Neuronal stem cell (in vitro differentiated cells): Measurements from ENCODE around the gene CMSS1.
"Not testable (repeated sequence)": the region's sequence is repeated elsewhere in the genome, so short reads cannot be mapped to it uniquely, and the experiment has no call there.

Experiments
- DNase-seq: peaks from one replicate; pipeline ENCODE4 v3.0.0-alpha.2; 2013; ENCODE audit warnings: low spot score
- H2AFZ ChIP-seq: one replicate; pipeline ENCODE4 v1.6.1; 2013; ENCODE audit warnings: mild to moderate bottlenecking, low read length, inconsistent platforms
- H2AK5ac ChIP-seq: 2 replicates; pipeline ENCODE4 v1.6.1; 2013; ENCODE audit warnings: low read depth, mild to moderate bottlenecking, inconsistent platforms, low read length, moderate library complexity, mixed read lengths
- H2BK120ac ChIP-seq: 2 replicates; pipeline ENCODE4 v1.6.1; 2013; ENCODE audit warnings: low read depth, mild to moderate bottlenecking, inconsistent platforms, low read length, moderate library complexity, mixed read lengths
- H2BK12ac ChIP-seq: one replicate; pipeline ENCODE4 v1.6.1; 2013; ENCODE audit warnings: low read length, inconsistent platforms
- H2BK15ac ChIP-seq: 2 replicates; pipeline ENCODE4 v1.6.1; 2013; ENCODE audit warnings: mild to moderate bottlenecking, low read length, inconsistent platforms, mixed read lengths
- H2BK5ac ChIP-seq: one replicate; pipeline ENCODE4 v1.6.1; 2013; ENCODE audit warnings: inconsistent platforms, mild to moderate bottlenecking, low read length, moderate library complexity
- H3K14ac ChIP-seq: one replicate; pipeline ENCODE4 v1.6.1; 2013; ENCODE audit warnings: low read length, inconsistent platforms
- H3K18ac ChIP-seq: 2 replicates; pipeline ENCODE4 v1.6.1; 2013; ENCODE audit warnings: low read length, inconsistent platforms
- H3K23ac ChIP-seq: 2 replicates; pipeline ENCODE4 v1.6.1; 2013; ENCODE audit warnings: low read depth, mild to moderate bottlenecking, mixed read lengths, low read length, inconsistent platforms; ENCODE audit not compliant: poor library complexity
- H3K27ac ChIP-seq: replicated peaks from 3 replicates; pipeline ENCODE4 v1.5.1; 2013; ENCODE audit warnings: low read length, inconsistent platforms
- H3K27me3 ChIP-seq, 3 experiments: 2 replicates each; pipeline ENCODE4 v1.6.1; 2013; ENCODE audit warnings: low read length in 3 of 3, mild to moderate bottlenecking in 2 of 3, inconsistent platforms in 1 of 3, low read depth in 1 of 3, mixed read lengths in 1 of 3, moderate library complexity in 1 of 3; ENCODE audit not compliant: control insufficient read depth in 3 of 3, insufficient read depth in 3 of 3
- H3K36me3 ChIP-seq, 2 donors: replicated peaks in 1 of 2; 2 replicates each; pipeline ENCODE4 v1.6.1; 2013; ENCODE audit warnings: low read length in 2 of 2; ENCODE audit not compliant: control insufficient read depth in 2 of 2, insufficient read depth in 2 of 2
- H3K4ac ChIP-seq: 2 replicates; pipeline ENCODE4 v1.6.1; 2013; ENCODE audit warnings: inconsistent platforms, mild to moderate bottlenecking, low read length, moderate library complexity
- H3K4me1 ChIP-seq, 2 donors: 1 replicate in 1 of 2; 2 replicates in 1 of 2; pipeline ENCODE4 v1.6.1; 2013; ENCODE audit warnings: low read length in 2 of 2, low read depth in 1 of 2; ENCODE audit not compliant: control insufficient read depth in 2 of 2, insufficient read depth in 1 of 2
- H3K4me2 ChIP-seq: one replicate; pipeline ENCODE4 v1.6.1; 2013; ENCODE audit warnings: mild to moderate bottlenecking, low read length, inconsistent platforms; ENCODE audit not compliant: insufficient read depth, poor library complexity, severe bottlenecking
- H3K4me3 ChIP-seq, 2 donors: 2 replicates each; pipeline ENCODE4 v1.5.1; 2013; ENCODE audit warnings: low read length in 2 of 2, mild to moderate bottlenecking in 2 of 2, inconsistent platforms in 1 of 2, moderate library complexity in 1 of 2
- H3K79me1 ChIP-seq: one replicate; pipeline ENCODE4 v1.6.1; 2013; ENCODE audit warnings: low read depth, mild to moderate bottlenecking, inconsistent platforms, low read length, moderate library complexity
- H3K9ac ChIP-seq: one replicate; pipeline ENCODE4 v1.6.1; 2013; ENCODE audit warnings: mild to moderate bottlenecking, low read depth, low read length, inconsistent platforms; ENCODE audit not compliant: poor library complexity
- H3K9me3 ChIP-seq, 2 donors: replicated peaks in 1 of 2; 2 replicates each; pipeline versions ENCODE3 to v1.6.1; 2013; ENCODE audit warnings: low read length in 2 of 2, mild to moderate bottlenecking in 2 of 2, inconsistent platforms in 1 of 2, low read depth in 1 of 2, mixed read lengths in 1 of 2, moderate library complexity in 1 of 2; ENCODE audit not compliant: control insufficient read depth in 2 of 2, insufficient read depth in 1 of 2
- H4K8ac ChIP-seq: one replicate; pipeline ENCODE4 v1.6.1; 2013; ENCODE audit warnings: low read depth, mild to moderate bottlenecking, inconsistent platforms, low read length, moderate library complexity
- H4K91ac ChIP-seq: one replicate; pipeline ENCODE4 v1.6.1; 2013; ENCODE audit warnings: low read length, low read depth, mild to moderate bottlenecking, inconsistent platforms; ENCODE audit not compliant: poor library complexity
- WGBS, 2 donors: extraction: QIAGEN DNeasy Blood & Tissue Kit; methylation state at CpG; one replicate each; pipeline ENCODE4 v1.1.7; 2013; ENCODE audit warnings: missing lambda C conversion rate in 2 of 2, mixed read lengths in 1 of 2; ENCODE audit not compliant: insufficient read length in 2 of 2, insufficient replicate concordance in 1 of 2; ENCODE audit errors: extremely low coverage in 2 of 2; 5-methylcytosine and 5-hydroxymethylcytosine counted together

The CMSS1 gene

GRCh38 chr3:100090669-100091005 lies 273.0 kb downstream of the CMSS1 start:
- no peak overlapping the region for H2BK5ac ChIP-seq
- H3K14ac ChIP-seq, result no peak overlapping the region
- no peak overlapping the region for H3K9ac ChIP-seq
- no peak overlapping the region for H2BK12ac ChIP-seq
- H2AFZ ChIP-seq, result no peak overlapping the region
- H3K4me1 ChIP-seq, result peaks cover 7 to 29% of the 10 kb centered on the region in 2 donors
- H3K4ac ChIP-seq, result no peak overlapping the region
- no peaks in the 10 kb centered on the region for H3K36me3 ChIP-seq
- no peak overlapping the region for H3K4me3 ChIP-seq
- no peak overlapping the region for H3K27ac ChIP-seq
- no peak overlapping the region for H4K8ac ChIP-seq
- no peak overlapping the region for H3K4me2 ChIP-seq
- no peaks in the 10 kb centered on the region for H3K27me3 ChIP-seq
- H3K18ac ChIP-seq, result no peak overlapping the region
- H2BK120ac ChIP-seq, result no peak overlapping the region
- no peak for DNase-seq
- no peaks in the 10 kb centered on the region for H3K79me1 ChIP-seq
- no peak overlapping the region for H3K23ac ChIP-seq
- H2BK15ac ChIP-seq, result no peak overlapping the region
- no peak overlapping the region for H2AK5ac ChIP-seq
- H3K9me3 ChIP-seq, result no peaks in the 10 kb centered on the region
- H4K91ac ChIP-seq, result no peak overlapping the region

GRCh38 chr3:100093831-100094230 lies 276.2 kb downstream of the CMSS1 start:
- no peaks in the 10 kb centered on the region for H3K36me3 ChIP-seq
- DNase-seq, result no peak
- no peak overlapping the region for H3K14ac ChIP-seq
- no peak overlapping the region for H3K4me2 ChIP-seq
- no peak overlapping the region for H2BK5ac ChIP-seq
- no peak overlapping the region for H2AK5ac ChIP-seq
- H3K4ac ChIP-seq, result no peak overlapping the region
- H2BK120ac ChIP-seq, result no peak overlapping the region
- no peak overlapping the region for H3K27ac ChIP-seq
- no peak overlapping the region for H3K9ac ChIP-seq
- no peak overlapping the region for H4K8ac ChIP-seq
- no peak overlapping the region for H3K23ac ChIP-seq
- no peak overlapping the region for H3K4me3 ChIP-seq
- H3K79me1 ChIP-seq, result no peaks in the 10 kb centered on the region
- no peak overlapping the region for H3K18ac ChIP-seq
- H3K4me1 ChIP-seq, result peaks cover 4 to 12% of the 10 kb centered on the region in 2 donors
- no peaks in the 10 kb centered on the region for H3K9me3 ChIP-seq
- H2BK15ac ChIP-seq, result no peak overlapping the region
- no peak overlapping the region for H4K91ac ChIP-seq
- no peaks in the 10 kb centered on the region for H3K27me3 ChIP-seq
- H2AFZ ChIP-seq, result no peak overlapping the region
- no peak overlapping the region for H2BK12ac ChIP-seq
- WGBS, 2 donors, result no CpG with 5 or more reads among the region's 1 CpG

- not testable (repeated sequence) for H3K4ac ChIP-seq, H2AK5ac ChIP-seq, DNase-seq, H3K79me1 ChIP-seq, H3K36me3 ChIP-seq, H3K14ac ChIP-seq, H4K91ac ChIP-seq, H2BK12ac ChIP-seq, H3K4me1 ChIP-seq, H3K4me3 ChIP-seq, H2BK120ac ChIP-seq, H3K9me3 ChIP-seq, H3K4me2 ChIP-seq, H3K27ac ChIP-seq, H2BK5ac ChIP-seq, H2AFZ ChIP-seq, H3K23ac ChIP-seq, H3K9ac ChIP-seq, H3K18ac ChIP-seq, H2BK15ac ChIP-seq, H4K8ac ChIP-seq, H3K27me3 ChIP-seq
- no CpG with 5 or more reads among the region's 1 CpG for WGBS, 2 donors
These were observed 278.6 kb downstream of the CMSS1 start for GRCh38 chr3:100096286-100096685.

- Histone ChIP-seq H2BK120ac (no peak overlapping the region), H3K23ac (no peak overlapping the region), H3K79me1 (no peaks in the 10 kb centered on the region), H3K4ac (no peak overlapping the region), H3K14ac (no peak overlapping the region), H3K18ac (no peak overlapping the region), H3K36me3 (no peaks in the 10 kb centered on the region), H4K8ac (no peak overlapping the region), H3K4me1 (peaks cover 0 to 4% of the 10 kb centered on the region in 2 donors), H3K9ac (no peak overlapping the region), H3K4me3 (no peak overlapping the region), H2BK5ac (no peak overlapping the region), H3K27me3 (no peaks in the 10 kb centered on the region), H2BK12ac (no peak overlapping the region), H2AFZ (no peak overlapping the region), H2AK5ac (no peak overlapping the region), H3K9me3 (no peaks in the 10 kb centered on the region), H2BK15ac (no peak overlapping the region), H3K27ac (no peak overlapping the region), H3K4me2 (no peak overlapping the region), H4K91ac (no peak overlapping the region)
- no peak for DNase-seq
- WGBS, 2 donors, result no CpG with 5 or more reads among the region's 2 CpGs
These were observed 279.2 kb downstream of the CMSS1 start for GRCh38 chr3:100096866-100097265.
